Loucy (cell line): Measurements from ENCODE around the gene CDPF1.

Experiments
- H2AFZ ChIP-seq: fragments of 200-600 bp; sonication (generic); 2 replicates; pipeline ENCODE4 v1.6.0; 2016; ENCODE audit warnings: antibody characterized with exemption, mild to moderate bottlenecking, low read length, moderate library complexity
- H3F3A ChIP-seq: fragments of 200-600 bp; 2 replicates; pipeline ENCODE4 v1.6.0; 2016; ENCODE audit warnings: antibody characterized with exemption, low read depth, mild to moderate bottlenecking
- H3K27me3 ChIP-seq: fragments of 200-600 bp; sonication (generic); 2 replicates; pipeline ENCODE4 v1.6.1; 2014; ENCODE audit warnings: low read length, mild to moderate bottlenecking; ENCODE audit not compliant: insufficient read depth, poor library complexity, severe bottlenecking
- H3K36me3 ChIP-seq: fragments of 200-600 bp; sonication (generic); 2 replicates; pipeline ENCODE4 v1.6.1; 2016; ENCODE audit warnings: low read length; ENCODE audit not compliant: insufficient read depth
- H3K4me1 ChIP-seq: fragments of 200-600 bp; sonication (generic); 2 replicates; pipeline ENCODE4 v1.5.1; 2014; ENCODE audit warnings: low read length, mild to moderate bottlenecking; ENCODE audit not compliant: insufficient read depth, poor library complexity, severe bottlenecking
- H3K4me2 ChIP-seq: fragments of 200-600 bp; sonication (generic); 2 replicates; pipeline ENCODE4 v1.6.0; 2014; ENCODE audit warnings: antibody characterized with exemption, low read length, low read depth, mild to moderate bottlenecking; ENCODE audit not compliant: poor library complexity, severe bottlenecking
- H3K4me3 ChIP-seq: fragments of 200-600 bp; sonication (generic); 2 replicates; pipeline ENCODE4 v1.5.1; 2014; ENCODE audit warnings: low read length, mild to moderate bottlenecking, mixed read lengths; ENCODE audit not compliant: poor library complexity, severe bottlenecking
- H3K79me2 ChIP-seq: fragments of 200-600 bp; sonication (generic); 2 replicates; pipeline ENCODE4 v1.6.1; 2014; ENCODE audit warnings: low read length; ENCODE audit not compliant: insufficient read depth
- H3K9ac ChIP-seq: fragments of 200-600 bp; sonication (generic); 2 replicates; pipeline ENCODE4 v1.6.0; 2014; ENCODE audit warnings: mild to moderate bottlenecking, low read depth, low read length, moderate library complexity; ENCODE audit not compliant: poor library complexity, severe bottlenecking
- H3K9me2 ChIP-seq: fragments of 200-600 bp; sonication (generic); replicated peaks from 2 replicates; pipeline ENCODE4 v1.6.1; 2016; ENCODE audit warnings: low read depth, low read length, mixed read lengths
- H3K9me3 ChIP-seq: fragments of 200-600 bp; sonication (generic); 2 replicates; pipeline ENCODE4 v1.6.1; 2014; ENCODE audit warnings: mild to moderate bottlenecking, antibody characterized with exemption, low read length, low read depth; ENCODE audit not compliant: insufficient read depth
- H4K20me1 ChIP-seq: fragments of 200-600 bp; sonication (generic); 2 replicates; pipeline ENCODE4 v1.6.0; 2014; ENCODE audit warnings: antibody characterized with exemption, low read length, mild to moderate bottlenecking; ENCODE audit not compliant: insufficient read depth, poor library complexity, severe bottlenecking
- EZH2phosphoT487 ChIP-seq: fragments of 200-600 bp; IDR thresholded peaks from 2 replicates; pipeline ENCODE4 v1.6.1; 2018; ENCODE audit warnings: antibody characterized with exemption, mild to moderate bottlenecking, moderate library complexity, borderline replicate concordance
- TF ChIP-seq, protein P1 (sequence below): fragments of 200-600 bp; sonication (generic); conservative IDR thresholded peaks from 2 replicates; pipeline ENCODE4 v1.5.1; 2014; ENCODE audit warnings: mild to moderate bottlenecking, antibody characterized with exemption, low read length

Gene CDPF1

DNA sequence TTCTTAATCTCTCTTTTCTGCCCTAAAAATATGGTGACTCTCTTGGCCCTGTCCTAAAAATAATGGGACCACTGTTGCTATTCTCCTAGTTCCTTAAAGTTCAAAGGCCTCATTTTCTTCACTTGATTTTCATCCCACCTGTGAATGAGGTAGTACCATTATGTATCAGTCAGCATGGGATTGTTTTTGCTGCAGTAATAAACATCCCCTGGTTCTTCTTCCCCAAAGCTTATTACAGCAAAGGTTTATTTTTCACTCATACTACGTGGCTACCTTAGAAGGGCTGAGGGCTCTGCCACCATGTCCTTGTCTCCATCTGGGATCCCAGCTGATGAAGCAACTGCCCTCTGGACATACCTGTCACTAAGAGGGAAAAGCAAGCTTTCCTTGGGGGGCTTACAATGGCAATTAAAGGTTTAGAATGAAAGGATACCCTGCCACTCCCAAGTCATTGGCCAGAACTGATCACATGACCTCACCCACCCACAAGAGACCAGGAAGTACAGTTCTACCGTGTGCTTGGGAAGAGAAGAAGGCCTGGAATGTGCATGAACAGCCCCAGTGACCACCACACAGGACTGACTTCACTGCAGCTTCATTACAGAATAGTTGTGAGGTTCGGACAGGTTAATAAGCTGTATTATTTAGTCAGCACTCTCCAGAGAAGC lies 25.5 kb upstream of the CDPF1 start:
- Histone ChIP-seq H3K9me2 (no peaks in the 10 kb centered on the region), H3K79me2 (peaks cover 7% of the 10 kb centered on the region; the same call in 1 of the 2 replicates), H2AFZ (no peak overlapping the region; the same call in 1 of the 2 replicates), H4K20me1 (no peaks in the 10 kb centered on the region), H3K36me3 (peaks cover 28% of the 10 kb centered on the region; the same call in 1 of the 2 replicates), H3K9ac (no peak overlapping the region), H3K27me3 (no peaks in the 10 kb centered on the region), H3F3A (no peaks in the 10 kb centered on the region), H3K4me1 (peaks cover 6% of the 10 kb centered on the region), H3K9me3 (no peaks in the 10 kb centered on the region), H3K4me2 (peak overlapping the region; percentile 8), H3K4me3 (no peak overlapping the region)
- TF ChIP-seq EZH2phosphoT487, result no peak
- TF ChIP-seq, protein P1, sequence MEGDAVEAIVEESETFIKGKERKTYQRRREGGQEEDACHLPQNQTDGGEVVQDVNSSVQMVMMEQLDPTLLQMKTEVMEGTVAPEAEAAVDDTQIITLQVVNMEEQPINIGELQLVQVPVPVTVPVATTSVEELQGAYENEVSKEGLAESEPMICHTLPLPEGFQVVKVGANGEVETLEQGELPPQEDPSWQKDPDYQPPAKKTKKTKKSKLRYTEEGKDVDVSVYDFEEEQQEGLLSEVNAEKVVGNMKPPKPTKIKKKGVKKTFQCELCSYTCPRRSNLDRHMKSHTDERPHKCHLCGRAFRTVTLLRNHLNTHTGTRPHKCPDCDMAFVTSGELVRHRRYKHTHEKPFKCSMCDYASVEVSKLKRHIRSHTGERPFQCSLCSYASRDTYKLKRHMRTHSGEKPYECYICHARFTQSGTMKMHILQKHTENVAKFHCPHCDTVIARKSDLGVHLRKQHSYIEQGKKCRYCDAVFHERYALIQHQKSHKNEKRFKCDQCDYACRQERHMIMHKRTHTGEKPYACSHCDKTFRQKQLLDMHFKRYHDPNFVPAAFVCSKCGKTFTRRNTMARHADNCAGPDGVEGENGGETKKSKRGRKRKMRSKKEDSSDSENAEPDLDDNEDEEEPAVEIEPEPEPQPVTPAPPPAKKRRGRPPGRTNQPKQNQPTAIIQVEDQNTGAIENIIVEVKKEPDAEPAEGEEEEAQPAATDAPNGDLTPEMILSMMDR, result no peak

DNA sequence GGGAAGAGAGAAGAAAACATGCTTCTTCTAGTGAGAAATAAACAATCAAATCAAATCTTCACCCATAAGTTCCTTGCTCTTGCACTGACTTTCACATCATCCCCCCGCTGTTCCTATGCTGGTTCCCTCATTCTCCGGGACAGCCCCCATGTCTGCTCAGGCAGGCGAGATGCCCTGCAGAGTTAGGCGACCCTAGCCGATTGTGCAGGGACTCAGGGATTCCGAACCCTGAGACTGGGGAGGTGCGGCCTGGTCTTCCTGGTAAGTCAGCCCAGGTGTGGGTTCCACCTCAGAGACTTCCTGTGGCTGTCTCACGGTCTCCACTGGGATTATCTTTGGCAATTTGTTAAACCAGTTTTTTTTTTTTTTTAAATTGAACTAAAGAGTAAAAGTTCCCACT lies 24.3 kb upstream of the CDPF1 start:
- Histone ChIP-seq H3K36me3 (peaks cover 21% of the 10 kb centered on the region; the same call in 1 of the 2 replicates), H3K4me2 (no peak overlapping the region), H2AFZ (no peak overlapping the region), H3K27me3 (no peaks in the 10 kb centered on the region), H4K20me1 (no peaks in the 10 kb centered on the region), H3K9me3 (no peaks in the 10 kb centered on the region), H3K4me3 (no peak overlapping the region), H3K4me1 (peaks cover 16% of the 10 kb centered on the region), H3F3A (no peaks in the 10 kb centered on the region), H3K9ac (no peak overlapping the region), H3K9me2 (no peaks in the 10 kb centered on the region), H3K79me2 (peaks cover 16% of the 10 kb centered on the region)
- no peak for TF ChIP-seq EZH2phosphoT487
- TF ChIP-seq, protein P1, result no peak

DNA sequence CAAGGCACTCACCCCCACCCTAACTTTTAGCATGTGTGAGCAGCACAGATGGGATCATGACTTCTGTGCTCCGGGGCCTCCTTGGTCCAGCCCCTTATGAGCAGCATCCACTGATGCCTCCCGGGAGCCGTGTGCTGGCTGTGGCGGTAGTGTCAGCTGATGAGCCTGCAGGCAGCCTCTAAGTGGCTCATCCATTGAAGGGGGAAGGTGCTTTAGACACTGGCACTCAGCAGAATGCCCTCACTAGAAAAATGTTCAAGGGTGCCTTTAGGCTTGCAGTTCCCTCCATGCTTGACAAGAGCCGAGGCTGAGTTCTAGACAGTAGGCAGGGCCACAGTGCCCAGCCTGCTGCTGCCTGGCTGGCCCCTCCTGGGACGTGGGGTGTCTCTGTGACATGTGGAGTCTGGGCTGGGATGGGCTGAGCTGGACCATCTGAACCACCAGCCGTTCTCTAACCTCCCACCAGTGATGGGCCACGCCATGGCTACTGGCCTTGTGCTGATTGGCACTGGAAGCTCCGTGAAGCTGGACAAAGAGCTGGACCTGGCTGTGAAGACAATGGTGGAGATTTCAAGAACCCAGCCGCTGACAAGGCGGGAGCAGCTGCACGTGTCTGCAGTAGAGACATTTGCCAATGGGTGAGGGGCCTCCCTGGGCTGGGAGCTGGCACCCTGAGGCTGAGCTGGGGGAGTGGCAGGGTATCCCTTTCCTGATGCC lies 23.5 kb upstream of the CDPF1 start:
- H3K9ac ChIP-seq, result no peak overlapping the region
- H2AFZ ChIP-seq, result no peak overlapping the region
- no peaks in the 10 kb centered on the region for H3F3A ChIP-seq
- peaks cover 22% of the 10 kb centered on the region for H3K4me1 ChIP-seq
- H3K79me2 ChIP-seq, result peaks cover 24% of the 10 kb centered on the region
- no peak for TF ChIP-seq EZH2phosphoT487
- TF ChIP-seq, protein P1, result no peak
- no peaks in the 10 kb centered on the region for H3K27me3 ChIP-seq
- H3K4me2 ChIP-seq, result no peak overlapping the region
- H3K9me2 ChIP-seq, result no peaks in the 10 kb centered on the region
- H3K36me3 ChIP-seq, result peaks cover 14% of the 10 kb centered on the region; the same call in 1 of the 2 replicates
- H4K20me1 ChIP-seq, result no peaks in the 10 kb centered on the region
- no peaks in the 10 kb centered on the region for H3K9me3 ChIP-seq
- H3K4me3 ChIP-seq, result no peak overlapping the region
